Measurements from ENCODE around the gene ZWILCH.
"Not testable (repeated sequence)": the region's sequence is repeated elsewhere in the genome, so short reads cannot be mapped to it uniquely, and the experiment has no call there.

DNA sequence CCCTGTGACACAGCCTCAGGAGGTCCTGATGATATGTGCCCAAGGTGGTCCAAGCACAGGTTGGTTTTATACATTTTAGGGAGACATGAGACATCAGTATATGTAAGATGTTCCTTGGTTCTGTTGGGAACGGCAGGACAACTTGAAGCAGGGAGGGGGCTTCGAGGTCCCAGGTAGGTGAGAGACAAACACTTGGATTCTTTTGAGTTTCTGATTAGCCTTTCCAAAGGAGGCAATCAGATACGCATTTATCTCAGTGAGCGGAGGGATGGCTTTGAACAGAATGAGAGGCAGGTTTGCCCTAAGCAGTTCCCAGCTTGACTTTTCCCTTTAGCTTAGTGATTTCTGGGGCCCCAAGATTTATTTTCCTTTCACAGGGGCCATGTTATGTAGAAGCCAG is 34.3 kb upstream of the ZWILCH start:
- TF ChIP-seq, protein P1, sequence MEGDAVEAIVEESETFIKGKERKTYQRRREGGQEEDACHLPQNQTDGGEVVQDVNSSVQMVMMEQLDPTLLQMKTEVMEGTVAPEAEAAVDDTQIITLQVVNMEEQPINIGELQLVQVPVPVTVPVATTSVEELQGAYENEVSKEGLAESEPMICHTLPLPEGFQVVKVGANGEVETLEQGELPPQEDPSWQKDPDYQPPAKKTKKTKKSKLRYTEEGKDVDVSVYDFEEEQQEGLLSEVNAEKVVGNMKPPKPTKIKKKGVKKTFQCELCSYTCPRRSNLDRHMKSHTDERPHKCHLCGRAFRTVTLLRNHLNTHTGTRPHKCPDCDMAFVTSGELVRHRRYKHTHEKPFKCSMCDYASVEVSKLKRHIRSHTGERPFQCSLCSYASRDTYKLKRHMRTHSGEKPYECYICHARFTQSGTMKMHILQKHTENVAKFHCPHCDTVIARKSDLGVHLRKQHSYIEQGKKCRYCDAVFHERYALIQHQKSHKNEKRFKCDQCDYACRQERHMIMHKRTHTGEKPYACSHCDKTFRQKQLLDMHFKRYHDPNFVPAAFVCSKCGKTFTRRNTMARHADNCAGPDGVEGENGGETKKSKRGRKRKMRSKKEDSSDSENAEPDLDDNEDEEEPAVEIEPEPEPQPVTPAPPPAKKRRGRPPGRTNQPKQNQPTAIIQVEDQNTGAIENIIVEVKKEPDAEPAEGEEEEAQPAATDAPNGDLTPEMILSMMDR (conservative IDR thresholded peaks at IDR 0.05; ENCODE audit: low read length) = not testable (repeated sequence)
- TF ChIP-seq EZH2phosphoT487 (IDR thresholded peaks at IDR 0.05; ENCODE audit: borderline replicate concordance, low read depth, low read length) = not testable (repeated sequence)
